NCI-H1105 treated with DMSO at 0.1 percent for 48 hours (cell line): ENCODE results near the gene C5orf52.
"Not testable (repeated sequence)": the region's sequence is repeated elsewhere in the genome, so short reads cannot be mapped to it uniquely, and the experiment has no call there.

Source experiments
- DNase-seq: peaks from one replicate; lab custom pipeline; 2025; lab: John Stamatoyannopoulos, UW

The C5orf52 gene

DNA sequence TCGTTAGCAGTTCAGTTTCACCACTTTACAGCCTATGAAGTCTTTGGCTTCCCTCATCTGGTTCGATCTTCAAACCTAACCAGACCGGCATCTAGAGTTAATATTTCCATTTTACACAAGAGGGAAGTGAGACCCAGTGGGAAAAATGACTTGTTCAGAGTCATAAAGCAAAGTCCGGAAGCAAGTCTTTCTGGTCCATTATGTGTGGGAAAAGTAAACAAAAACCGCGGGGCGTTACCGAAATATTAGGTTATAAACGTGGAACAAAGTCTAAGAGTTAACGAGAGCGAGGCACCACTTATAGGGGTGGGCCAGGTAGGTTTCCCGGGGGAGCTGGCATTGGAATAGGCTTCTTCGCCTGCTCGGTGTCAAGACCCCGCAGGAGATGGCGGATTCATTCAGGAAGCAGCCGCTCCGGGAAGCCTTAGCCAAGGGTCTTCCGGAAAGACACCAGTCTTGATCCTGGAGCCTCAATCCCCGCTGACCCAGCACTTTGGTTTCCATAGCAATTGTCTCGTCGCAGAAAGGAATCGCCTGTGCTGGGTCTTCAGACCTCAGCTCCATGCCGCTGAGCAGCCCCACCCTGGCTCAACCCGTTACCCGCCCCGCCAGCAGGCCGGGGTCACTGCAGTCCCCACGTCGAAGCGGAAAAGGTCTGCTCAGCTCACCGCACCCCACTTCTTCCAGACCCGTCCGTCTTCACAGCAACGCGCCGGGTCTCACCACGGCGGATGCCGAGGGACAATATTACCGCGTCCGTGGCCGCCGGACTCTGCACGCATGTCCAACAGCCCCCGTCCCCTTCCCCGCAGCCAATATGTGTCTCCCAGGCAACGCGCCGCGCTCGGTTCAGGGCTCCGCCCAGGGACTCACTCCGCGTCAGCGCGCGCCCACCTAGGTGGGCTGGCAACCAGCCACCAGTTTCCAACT is at the start of gene C5orf52:
TSS of gene C5orf52 (plus strand) at position 872 of the 930 bp plus-strand sequence. CDS start 82 bp downstream, outside the sequence.
- DNase-seq: no peak

DNA sequence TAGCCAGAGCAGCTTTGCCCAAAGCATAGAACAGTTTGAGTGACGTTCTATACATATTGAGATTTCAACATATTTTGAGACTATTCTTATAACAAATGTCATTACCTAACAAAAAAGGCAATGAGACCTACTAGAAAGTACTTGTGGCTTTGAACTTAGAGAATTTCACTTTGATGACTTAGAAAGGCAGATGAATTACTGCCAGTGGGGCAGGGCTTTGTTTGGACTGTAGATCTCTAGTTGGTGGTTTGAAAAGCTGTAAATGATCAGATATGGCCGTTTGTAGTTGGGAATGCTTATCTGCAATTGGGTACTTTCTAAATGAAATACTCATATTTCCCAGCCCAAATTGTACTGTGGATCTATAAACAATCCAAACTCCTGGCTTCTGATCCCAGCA is 47.2 kb upstream of the C5orf52 start:
- no peak for DNase-seq

DNA sequence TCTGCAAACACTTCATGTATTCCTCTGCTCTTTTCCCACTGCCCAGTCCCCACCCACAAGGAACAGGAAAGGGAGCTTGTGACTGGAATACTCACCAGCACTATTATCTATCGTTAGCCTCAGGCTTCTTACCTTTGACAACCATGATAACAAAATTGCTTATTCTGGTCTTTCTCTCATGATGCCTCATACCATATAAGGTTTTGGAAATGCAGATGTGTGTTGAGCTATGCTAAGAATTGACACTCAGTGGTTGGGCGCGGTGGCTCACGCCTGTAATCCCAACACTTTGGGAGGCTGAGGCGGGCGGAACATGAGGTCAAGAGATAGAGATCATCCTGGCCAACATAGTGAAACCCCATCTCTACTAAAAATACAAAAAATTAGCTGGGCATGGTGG is 44.5 kb upstream of the C5orf52 start:
- no peak for DNase-seq

DNA sequence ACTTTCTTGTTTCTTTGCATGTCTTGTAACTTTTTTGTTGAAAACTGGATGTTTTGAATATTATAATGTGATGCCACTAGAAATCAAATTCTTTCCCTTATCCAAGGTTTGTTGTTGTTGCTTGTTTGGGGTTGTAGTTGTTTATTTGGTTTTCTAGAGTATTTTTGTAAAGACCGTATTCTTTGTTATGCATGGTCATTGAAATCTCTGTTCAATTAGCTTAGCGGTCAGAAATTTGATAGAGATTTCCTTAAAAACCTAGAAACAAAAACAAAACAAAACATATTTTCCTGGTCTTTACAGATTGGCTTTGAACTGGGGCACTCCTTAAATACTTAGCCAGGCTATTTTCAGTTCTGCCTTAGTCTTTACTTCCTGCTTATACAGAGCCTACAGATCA is 41.0 kb upstream of the C5orf52 start:
- no peak for DNase-seq

DNA sequence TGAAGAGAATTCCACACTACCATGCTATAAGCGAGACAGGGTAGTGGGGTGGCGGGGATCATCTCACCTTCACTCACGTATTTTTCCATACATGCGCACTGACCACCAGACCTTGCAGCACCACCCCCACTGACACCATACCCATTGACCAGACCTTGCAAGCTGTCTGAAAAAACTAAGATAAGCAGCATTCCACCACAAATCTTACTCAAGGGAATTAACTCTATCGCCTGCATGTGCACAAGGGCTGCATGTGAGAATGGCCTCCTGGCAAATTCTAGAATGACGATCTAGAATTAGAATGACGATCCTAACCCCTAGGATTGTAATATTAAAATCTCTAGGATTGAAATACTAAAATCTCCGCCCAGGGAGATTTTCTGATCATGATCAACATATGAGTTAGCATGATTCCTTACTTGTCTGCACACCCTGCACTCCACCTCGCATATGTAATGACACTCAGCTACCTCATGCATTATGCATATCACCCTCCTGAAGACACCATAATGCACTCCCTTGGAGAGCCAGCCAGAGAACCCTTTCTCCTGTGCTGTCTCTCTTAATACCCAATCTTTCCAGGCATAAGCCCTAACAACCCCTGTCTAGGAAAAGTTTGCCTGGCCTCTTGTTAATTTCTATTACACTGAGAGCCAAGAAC is 30.8 kb upstream of the C5orf52 start:
- no peak for DNase-seq

DNA sequence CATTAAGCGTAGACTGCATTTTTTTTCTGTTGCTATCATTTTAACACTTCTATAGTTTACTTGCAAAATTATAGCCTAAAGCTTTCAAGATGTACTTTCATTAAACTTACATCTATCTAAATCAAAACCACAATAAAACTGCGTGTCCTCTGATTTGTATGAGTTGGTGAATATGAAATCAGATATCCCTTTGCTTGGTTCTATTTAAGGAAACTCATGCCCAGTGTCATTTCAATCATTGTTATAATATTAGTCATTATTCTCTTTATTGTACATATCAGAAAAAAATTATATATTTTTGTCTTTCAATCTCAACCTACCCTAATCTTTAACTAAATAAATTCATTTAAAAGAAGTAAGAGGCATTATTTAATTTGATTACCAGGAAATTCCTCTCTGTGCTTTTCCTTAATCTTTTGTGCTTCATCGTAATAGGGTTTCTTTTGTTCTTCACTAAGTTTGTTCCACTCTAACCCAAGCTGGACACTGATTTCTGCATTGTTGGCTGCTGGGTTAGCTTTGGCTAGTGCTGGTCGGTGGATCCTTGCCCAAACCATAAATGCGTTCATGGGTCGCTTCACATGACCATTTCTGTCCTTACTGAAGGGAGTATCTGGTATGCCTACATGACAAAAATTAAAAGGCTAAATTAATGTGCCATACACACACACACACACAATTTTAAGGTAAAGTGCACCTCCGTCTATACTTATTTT is 22.9 kb upstream of the C5orf52 start:
- no peak for DNase-seq

DNA sequence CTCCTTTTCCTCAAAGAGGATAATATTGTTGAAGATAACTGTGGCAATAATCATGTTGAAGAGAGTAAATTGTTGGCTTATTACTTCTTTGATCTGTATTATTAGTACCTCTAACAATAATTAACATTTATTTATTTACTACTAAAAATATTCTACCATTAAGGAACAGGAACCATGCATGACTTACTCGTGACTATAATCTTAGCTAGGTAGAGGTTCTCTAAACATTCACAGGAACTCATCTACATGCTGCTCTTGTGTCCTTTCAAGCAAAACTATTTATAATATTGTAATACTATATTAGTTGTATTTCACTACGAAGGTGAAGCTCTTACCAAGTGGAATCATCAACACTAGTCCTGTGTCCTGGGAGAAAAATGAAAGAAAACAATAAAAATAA is 22.2 kb upstream of the C5orf52 start:
- no peak for DNase-seq

DNA sequence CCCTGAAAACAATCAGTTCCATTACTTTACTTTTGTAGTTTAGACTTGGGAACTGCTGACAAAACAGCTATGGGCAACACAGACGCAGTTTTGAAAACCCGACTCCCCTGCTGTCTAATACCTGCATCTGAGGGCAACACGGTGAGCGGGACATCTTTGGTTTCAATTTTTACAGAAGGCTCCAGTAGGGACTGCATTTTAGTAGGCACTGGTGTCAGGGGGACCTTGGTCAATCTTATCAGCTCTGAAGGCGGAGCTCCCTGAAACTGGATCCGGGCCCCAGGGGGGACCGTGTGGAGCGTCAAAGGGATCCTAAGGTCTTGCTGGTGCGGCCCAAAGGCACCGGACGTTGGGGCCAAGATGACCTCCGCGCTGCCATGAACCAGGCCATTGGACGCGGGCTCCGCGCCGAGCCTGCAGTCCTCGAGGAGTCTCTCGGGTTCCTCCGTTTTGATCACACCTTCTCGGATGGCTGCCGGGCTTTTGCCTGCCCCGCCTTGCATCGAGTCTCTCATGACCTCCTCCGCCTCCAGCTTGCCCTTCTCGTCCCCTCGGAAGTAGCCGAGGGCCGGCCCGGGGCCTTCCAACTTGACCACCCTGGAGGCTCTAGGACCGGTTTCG is 20.2 kb upstream of the C5orf52 start:
- DNase-seq: no peak

DNA sequence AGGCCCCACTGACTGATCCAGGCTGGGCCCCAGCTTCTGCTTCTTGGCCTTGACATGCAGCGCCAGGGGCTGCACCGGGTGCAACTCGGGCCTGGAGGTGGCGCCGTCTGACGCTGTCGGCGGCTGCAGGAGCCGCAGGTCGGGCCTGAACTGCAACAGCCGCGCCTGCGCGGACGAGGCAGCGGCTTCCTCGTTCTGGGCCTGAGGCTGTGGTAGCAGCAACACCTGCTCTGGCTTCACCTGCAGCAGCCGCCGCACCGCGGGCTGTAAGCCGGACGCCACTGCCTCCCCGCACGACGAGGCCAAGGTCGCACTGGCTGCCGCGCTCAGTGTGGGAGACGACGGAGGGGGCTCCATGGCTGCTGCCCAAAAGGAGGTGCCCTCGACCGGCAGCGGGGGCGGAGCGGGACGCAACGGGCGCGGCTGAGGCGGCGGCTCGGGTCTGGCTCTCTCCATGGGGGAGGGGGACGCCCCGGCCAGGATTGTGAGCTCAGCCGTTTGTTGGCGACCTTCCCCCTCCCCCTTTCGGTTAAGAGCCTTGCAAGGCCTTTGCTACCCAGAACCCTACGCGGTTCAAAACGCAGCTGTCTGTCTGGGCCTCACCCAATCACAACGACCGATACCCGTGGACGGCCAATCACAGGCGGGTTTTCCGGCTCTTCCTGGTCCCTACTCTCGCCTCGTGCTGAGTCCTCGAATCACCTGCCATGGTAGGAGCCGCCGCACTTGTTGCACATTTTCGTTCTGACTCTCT is 19.5 kb upstream of the C5orf52 start:
- no peak for DNase-seq

DNA sequence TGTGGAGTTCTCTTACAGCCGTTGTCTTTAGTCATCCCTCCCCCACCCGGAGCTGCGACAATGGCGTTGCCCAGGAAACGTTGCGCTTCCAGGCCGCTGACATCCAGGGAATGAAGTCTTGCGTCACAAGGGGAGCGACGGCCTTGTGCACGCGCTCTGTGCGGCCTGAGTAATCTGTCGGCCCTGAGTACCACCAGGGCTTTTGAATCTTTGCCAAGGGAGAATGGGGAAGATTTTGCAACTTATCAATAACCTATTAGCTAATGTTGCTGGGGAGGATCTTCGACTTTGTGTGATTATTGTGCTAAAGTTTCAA is 19.0 kb upstream of the C5orf52 start, which contains the start of gene SOX30:
TSS of gene SOX30 (minus strand) at position 62 of the 316 bp plus-strand sequence. CDS start 360 bp downstream, outside the sequence.
- no peak for DNase-seq

DNA sequence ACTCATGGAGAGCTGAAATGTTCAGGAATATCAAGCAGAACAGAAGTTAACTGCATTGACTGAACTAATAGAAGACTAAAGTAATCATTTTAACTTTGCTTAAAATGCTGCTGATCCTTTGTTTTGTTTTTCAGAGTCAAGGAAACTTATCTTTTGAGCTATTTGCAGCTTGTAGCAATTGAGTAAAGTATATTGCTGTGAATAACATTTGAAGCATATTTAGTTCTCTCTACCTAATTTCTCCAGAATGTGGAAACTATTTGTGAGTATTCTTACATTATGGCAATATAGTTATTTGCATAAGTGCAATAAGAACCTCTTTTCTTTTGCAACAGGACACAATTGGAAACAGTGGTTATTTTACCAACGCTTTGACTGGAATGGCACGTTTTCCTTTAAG is 13.8 kb upstream of the C5orf52 start:
- no peak for DNase-seq

DNA sequence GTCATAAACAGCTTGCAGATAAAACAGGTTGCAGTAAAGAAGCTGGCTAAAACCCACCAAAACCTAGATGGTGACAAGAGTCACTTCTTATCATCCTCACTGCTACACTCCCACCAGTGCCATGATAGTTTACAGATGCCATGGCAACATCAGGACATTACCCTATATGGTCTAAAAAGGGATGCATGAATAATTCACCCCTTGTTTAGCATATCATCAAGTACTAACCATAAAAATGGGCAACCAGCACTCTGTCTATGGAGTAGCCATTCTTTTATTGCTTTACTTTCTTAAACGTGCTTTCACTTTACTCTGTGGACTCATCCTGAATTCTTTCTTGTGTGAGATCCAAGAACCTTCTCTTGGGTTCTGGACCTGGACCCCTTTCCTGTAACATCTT is 12.4 kb upstream of the C5orf52 start:
- DNase-seq: no peak

DNA sequence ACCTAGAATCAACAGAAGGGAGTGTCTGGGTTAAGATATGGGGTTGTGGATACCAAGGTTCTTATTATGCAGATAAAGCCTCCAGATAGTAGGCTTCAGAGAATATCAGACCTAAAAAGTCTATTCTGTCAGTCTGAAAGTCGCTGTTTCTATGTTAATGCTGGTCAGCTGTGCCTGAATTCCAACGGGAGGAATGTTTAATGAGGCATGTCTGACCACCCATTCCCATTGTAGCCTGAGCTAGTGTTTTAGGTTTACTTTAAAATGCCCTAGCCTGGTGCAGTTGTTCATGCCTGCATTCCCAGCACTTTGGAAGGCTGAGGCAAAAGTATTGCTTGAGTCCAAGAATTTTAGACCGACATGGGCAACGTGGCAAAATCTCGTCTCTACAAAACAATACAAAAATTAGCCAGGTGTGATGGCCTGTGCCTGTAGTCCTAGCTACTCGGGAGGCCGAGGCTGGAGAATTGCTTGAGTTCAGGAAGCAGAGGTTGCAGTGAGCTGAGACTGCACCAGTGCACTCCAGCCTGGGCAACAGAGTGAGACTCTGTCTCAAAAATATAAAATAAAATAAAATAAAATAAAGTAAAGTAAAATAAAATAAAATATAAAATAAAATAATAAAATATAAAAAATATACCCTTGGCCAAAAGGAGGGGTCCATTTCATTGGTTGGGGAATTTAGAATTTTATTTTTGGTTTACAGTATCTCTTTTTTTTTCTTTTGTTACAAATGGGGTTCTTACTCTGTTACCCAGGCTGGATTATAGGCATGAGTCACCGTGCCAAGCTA is 11.3 kb upstream of the C5orf52 start:
- no peak for DNase-seq

DNA sequence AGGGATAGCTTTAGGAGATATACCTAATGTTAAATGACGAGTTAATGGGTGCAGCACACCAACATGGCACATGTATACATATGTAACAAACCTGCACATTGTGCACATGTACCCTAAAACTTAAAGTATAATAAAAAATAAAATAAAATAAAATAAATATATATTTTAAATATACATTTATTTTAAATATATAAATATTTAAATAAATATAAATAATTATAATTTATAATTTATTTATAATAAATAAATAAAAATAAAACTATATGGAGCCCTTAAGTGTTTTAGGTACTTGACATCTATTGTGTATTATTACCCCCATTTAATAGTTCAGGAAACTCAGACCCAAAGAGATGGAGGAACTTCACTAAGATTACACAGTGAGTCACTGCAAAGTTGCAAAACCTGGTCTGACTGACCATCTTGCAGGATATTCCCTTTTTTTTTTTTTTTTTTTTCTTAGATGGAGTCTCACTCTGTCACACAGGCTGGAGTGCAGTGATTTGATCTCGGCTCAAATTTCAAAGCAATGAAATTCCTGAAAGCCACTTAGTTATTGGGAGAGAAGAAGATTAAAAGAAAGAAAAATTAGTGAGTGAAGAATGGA is 5.8 kb upstream of the C5orf52 start:
- DNase-seq: no peak

DNA sequence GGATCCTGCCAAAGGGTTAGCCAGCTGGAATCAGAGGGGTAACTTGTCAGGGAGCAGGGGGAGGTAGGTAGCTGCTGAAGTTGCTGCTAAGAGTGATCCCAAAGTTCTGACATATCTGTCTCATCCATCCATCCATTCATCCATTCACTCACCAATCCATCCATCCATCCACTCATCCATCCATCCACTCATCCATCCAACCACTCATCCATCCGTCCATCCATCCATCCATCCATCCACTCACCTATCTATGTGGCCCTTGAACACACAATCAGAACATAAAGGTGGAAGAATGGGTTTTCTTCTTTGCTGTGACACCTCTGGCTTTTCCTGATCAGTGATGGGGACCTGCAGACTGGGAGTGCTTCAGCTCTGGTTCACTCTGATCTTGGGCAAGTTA is 3.0 kb upstream of the C5orf52 start:
- DNase-seq: no peak

DNA sequence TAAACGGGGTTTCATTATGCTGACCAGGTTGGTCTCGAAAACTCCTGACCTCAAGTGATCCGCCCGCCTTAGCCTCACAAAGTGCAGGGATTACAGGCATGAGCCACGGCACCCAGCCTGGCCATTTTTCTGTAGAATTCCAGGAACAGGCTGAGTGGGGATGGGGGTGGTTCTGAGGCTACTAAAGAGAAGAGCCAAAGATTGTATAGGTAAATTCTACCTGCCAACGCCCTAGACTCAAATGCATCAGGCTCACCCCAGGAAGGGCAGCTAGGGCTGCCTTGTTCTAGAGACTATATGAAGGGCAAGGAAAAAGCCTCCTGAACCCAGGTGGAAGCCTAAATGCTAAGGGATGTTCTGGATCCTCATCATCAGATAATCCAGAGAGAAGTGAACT is 1.6 kb upstream of the C5orf52 start:
- no peak for DNase-seq

DNA sequence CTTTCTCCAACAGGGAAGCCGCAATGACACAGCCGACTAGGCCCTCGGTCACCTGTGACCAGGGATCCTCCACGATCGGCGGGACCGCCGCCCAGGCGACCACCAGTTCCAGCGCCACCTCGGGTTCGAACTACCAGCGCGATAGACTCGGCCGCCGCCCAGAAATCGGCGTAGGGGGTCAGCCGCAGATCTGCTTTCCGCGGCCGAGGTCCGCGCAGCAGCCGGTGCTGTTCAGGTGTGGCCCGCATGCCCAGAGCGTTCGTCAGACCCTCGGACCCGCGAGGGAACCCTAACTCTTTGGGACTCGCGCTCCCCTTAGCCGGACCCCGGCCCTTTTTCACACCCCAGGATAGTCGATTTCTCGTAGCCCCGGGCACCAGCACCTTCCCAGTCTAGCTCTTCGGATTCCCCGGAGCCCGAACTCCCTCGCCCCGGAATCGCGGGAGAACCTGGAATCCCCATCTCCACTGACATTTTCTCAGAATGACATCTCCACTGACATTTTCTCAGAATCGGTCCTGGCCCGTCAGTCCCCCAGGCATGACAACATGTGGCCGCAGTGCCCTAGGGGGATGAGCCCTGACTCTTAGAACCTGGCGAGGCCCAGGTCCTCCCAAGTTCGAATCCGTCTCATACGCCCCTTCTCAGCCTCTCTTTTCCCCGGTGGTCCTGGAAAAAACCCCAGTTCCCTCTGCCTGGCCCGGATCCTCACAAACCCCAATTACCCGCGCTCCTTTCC is 428 bp downstream of the C5orf52 start:
- no peak for DNase-seq

DNA sequence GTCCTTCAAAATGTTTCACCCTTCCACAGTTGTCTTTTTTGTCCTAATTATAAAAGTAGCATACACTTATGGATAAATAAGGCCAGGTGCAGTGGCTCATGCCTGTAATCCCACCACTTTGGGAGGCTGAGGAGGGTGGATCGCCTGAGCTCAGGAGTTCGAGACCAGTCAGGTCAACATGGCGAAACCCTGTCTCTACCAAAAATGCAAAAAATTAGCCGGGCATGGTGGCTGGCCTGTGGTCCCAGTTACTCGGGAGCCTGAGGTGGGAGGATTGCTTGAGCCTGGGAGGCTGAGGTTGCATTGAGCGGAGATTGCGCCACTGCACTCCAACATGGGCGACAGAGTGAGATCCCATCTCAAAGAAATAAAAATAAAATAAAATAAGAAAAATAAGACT is 1.6 kb downstream of the C5orf52 start:
- no peak for DNase-seq

DNA sequence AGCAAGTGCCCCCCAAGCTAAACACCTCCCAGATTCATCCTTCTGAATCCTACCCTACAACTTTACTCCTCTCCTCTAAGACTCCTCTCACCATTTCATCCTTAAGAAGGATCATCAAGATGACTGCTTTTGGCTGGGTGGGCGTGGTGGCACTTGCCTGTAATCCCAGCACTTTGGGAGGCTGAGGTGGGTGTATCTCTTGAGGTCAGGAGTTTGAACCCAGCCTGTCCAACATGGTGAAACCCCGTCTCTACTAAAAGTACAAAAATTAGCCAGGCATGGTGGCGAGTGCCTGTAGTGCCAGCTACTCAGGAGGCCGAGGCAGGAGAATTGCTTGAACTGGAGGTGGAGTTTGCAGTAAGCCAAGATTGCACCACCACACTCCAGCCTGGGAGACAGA is 3.0 kb downstream of the C5orf52 start:
- DNase-seq: not testable (repeated sequence)

DNA sequence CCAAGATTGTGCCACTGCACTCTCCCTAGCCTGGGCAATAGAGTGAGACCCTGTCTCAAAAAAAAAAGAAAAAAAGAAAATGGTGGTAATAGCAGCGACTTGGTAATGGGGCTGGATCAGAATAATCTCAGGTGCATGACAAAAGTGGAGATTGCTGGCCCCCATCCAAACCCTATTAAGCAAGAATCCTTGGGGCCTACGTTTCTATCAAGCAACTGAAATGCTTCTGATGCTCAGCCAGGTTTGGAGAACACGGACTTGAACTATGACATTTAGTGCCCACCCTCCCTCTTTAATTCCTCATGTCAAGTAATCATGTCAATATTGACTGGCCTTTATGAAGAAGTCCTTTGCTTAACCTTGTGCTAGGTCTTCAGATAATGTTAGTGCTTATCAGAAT is 6.6 kb downstream of the C5orf52 start:
- DNase-seq: no peak
